Ishikawa (cell line): Measurements from ENCODE around the gene KNOP1.

Source experiments
- CEBPB ChIP-seq: IDR thresholded peaks from 2 replicates; pipeline ENCODE4 v1.6.1; 2012
- EP300 ChIP-seq: IDR thresholded peaks from 2 replicates; pipeline ENCODE4 v1.6.1; 2012; ENCODE audit warnings: borderline replicate concordance
- MAX ChIP-seq: IDR thresholded peaks from 2 replicates; pipeline ENCODE4 v1.6.1; 2012
- ZBTB7A ChIP-seq: IDR thresholded peaks from 2 replicates; pipeline ENCODE4 v1.6.1; 2012; ENCODE audit warnings: low read depth

- TF ChIP-seq EP300 (no peak), ZBTB7A (no peak), MAX (no peak), CEBPB (no peak)
These were observed 49.5 kb upstream of the KNOP1 start for GRCh38 chr16:19767497-19767896.
